Neuronal stem cell (in vitro differentiated cells): ENCODE measurements around the gene DDAH1.
"Not testable (repeated sequence)": the region's sequence is repeated elsewhere in the genome, so short reads cannot be mapped to it uniquely, and the experiment has no call there.

Source experiments
- DNase-seq: peaks from one replicate; pipeline ENCODE4 v3.0.0-alpha.2; 2013; ENCODE audit warnings: low spot score
- H2AFZ ChIP-seq: one replicate; pipeline ENCODE4 v1.6.1; 2013; ENCODE audit warnings: mild to moderate bottlenecking, low read length, inconsistent platforms
- H2AK5ac ChIP-seq: 2 replicates; pipeline ENCODE4 v1.6.1; 2013; ENCODE audit warnings: low read depth, mild to moderate bottlenecking, inconsistent platforms, low read length, moderate library complexity, mixed read lengths
- H2BK120ac ChIP-seq: 2 replicates; pipeline ENCODE4 v1.6.1; 2013; ENCODE audit warnings: low read depth, mild to moderate bottlenecking, inconsistent platforms, low read length, moderate library complexity, mixed read lengths
- H2BK12ac ChIP-seq: one replicate; pipeline ENCODE4 v1.6.1; 2013; ENCODE audit warnings: low read length, inconsistent platforms
- H2BK15ac ChIP-seq: 2 replicates; pipeline ENCODE4 v1.6.1; 2013; ENCODE audit warnings: mild to moderate bottlenecking, low read length, inconsistent platforms, mixed read lengths
- H2BK5ac ChIP-seq: one replicate; pipeline ENCODE4 v1.6.1; 2013; ENCODE audit warnings: inconsistent platforms, mild to moderate bottlenecking, low read length, moderate library complexity
- H3K14ac ChIP-seq: one replicate; pipeline ENCODE4 v1.6.1; 2013; ENCODE audit warnings: low read length, inconsistent platforms
- H3K18ac ChIP-seq: 2 replicates; pipeline ENCODE4 v1.6.1; 2013; ENCODE audit warnings: low read length, inconsistent platforms
- H3K23ac ChIP-seq: 2 replicates; pipeline ENCODE4 v1.6.1; 2013; ENCODE audit warnings: low read depth, mild to moderate bottlenecking, mixed read lengths, low read length, inconsistent platforms; ENCODE audit not compliant: poor library complexity
- H3K27ac ChIP-seq: replicated peaks from 3 replicates; pipeline ENCODE4 v1.5.1; 2013; ENCODE audit warnings: low read length, inconsistent platforms
- H3K27me3 ChIP-seq, 3 experiments: 2 replicates each; pipeline ENCODE4 v1.6.1; 2013; ENCODE audit warnings: low read length in 3 of 3, mild to moderate bottlenecking in 2 of 3, inconsistent platforms in 1 of 3, low read depth in 1 of 3, mixed read lengths in 1 of 3, moderate library complexity in 1 of 3; ENCODE audit not compliant: control insufficient read depth in 3 of 3, insufficient read depth in 3 of 3
- H3K36me3 ChIP-seq, 2 donors: replicated peaks in 1 of 2; 2 replicates each; pipeline ENCODE4 v1.6.1; 2013; ENCODE audit warnings: low read length in 2 of 2; ENCODE audit not compliant: control insufficient read depth in 2 of 2, insufficient read depth in 2 of 2
- H3K4ac ChIP-seq: 2 replicates; pipeline ENCODE4 v1.6.1; 2013; ENCODE audit warnings: inconsistent platforms, mild to moderate bottlenecking, low read length, moderate library complexity
- H3K4me1 ChIP-seq, 2 donors: 1 replicate in 1 of 2; 2 replicates in 1 of 2; pipeline ENCODE4 v1.6.1; 2013; ENCODE audit warnings: low read length in 2 of 2, low read depth in 1 of 2; ENCODE audit not compliant: control insufficient read depth in 2 of 2, insufficient read depth in 1 of 2
- H3K4me2 ChIP-seq: one replicate; pipeline ENCODE4 v1.6.1; 2013; ENCODE audit warnings: mild to moderate bottlenecking, low read length, inconsistent platforms; ENCODE audit not compliant: insufficient read depth, poor library complexity, severe bottlenecking
- H3K4me3 ChIP-seq, 2 donors: 2 replicates each; pipeline ENCODE4 v1.5.1; 2013; ENCODE audit warnings: low read length in 2 of 2, mild to moderate bottlenecking in 2 of 2, inconsistent platforms in 1 of 2, moderate library complexity in 1 of 2
- H3K79me1 ChIP-seq: one replicate; pipeline ENCODE4 v1.6.1; 2013; ENCODE audit warnings: low read depth, mild to moderate bottlenecking, inconsistent platforms, low read length, moderate library complexity
- H3K9ac ChIP-seq: one replicate; pipeline ENCODE4 v1.6.1; 2013; ENCODE audit warnings: mild to moderate bottlenecking, low read depth, low read length, inconsistent platforms; ENCODE audit not compliant: poor library complexity
- H3K9me3 ChIP-seq, 2 donors: replicated peaks in 1 of 2; 2 replicates each; pipeline versions ENCODE3 to v1.6.1; 2013; ENCODE audit warnings: low read length in 2 of 2, mild to moderate bottlenecking in 2 of 2, inconsistent platforms in 1 of 2, low read depth in 1 of 2, mixed read lengths in 1 of 2, moderate library complexity in 1 of 2; ENCODE audit not compliant: control insufficient read depth in 2 of 2, insufficient read depth in 1 of 2
- H4K8ac ChIP-seq: one replicate; pipeline ENCODE4 v1.6.1; 2013; ENCODE audit warnings: low read depth, mild to moderate bottlenecking, inconsistent platforms, low read length, moderate library complexity
- H4K91ac ChIP-seq: one replicate; pipeline ENCODE4 v1.6.1; 2013; ENCODE audit warnings: low read length, low read depth, mild to moderate bottlenecking, inconsistent platforms; ENCODE audit not compliant: poor library complexity
- WGBS, 2 donors: extraction: QIAGEN DNeasy Blood & Tissue Kit; methylation state at CpG; one replicate each; pipeline ENCODE4 v1.1.7; 2013; ENCODE audit warnings: missing lambda C conversion rate in 2 of 2, mixed read lengths in 1 of 2; ENCODE audit not compliant: insufficient read length in 2 of 2, insufficient replicate concordance in 1 of 2; ENCODE audit errors: extremely low coverage in 2 of 2; 5-methylcytosine and 5-hydroxymethylcytosine counted together

The DDAH1 gene

GRCh38 chr1:85473390-85473789 lies 8.4 kb upstream of the DDAH1 start:
- Histone ChIP-seq H3K27ac (no peak overlapping the region), H2BK12ac (no peak overlapping the region), H3K79me1 (no peaks in the 10 kb centered on the region), H3K4me2 (no peak overlapping the region), H3K36me3 (no peaks in the 10 kb centered on the region), H3K27me3 (no peaks in the 10 kb centered on the region), H3K18ac (no peak overlapping the region), H2BK120ac (no peak overlapping the region), H2AK5ac (no peak overlapping the region), H3K4ac (no peak overlapping the region), H3K9me3 (no peaks in the 10 kb centered on the region), H3K4me1 (peaks cover 0 to 6% of the 10 kb centered on the region in 2 donors), H3K9ac (no peak overlapping the region), H4K8ac (no peak overlapping the region), H2BK5ac (no peak overlapping the region), H2BK15ac (no peak overlapping the region), H3K4me3 (no peak overlapping the region), H3K23ac (no peak overlapping the region), H3K14ac (no peak overlapping the region), H2AFZ (peak overlapping the region; percentile 7), H4K91ac (no peak overlapping the region)
- no peak for DNase-seq
- WGBS, 2 donors = no CpG with 5 or more reads among the region's 6 CpGs

GRCh38 chr1:85471558-85471957 lies 6.6 kb upstream of the DDAH1 start:
- DNase-seq = no peak

GRCh38 chr1:85470130-85470529 lies 5.2 kb upstream of the DDAH1 start:
- not testable (repeated sequence) for H3K4me2 ChIP-seq, H4K8ac ChIP-seq, H3K23ac ChIP-seq, H3K79me1 ChIP-seq, H3K27ac ChIP-seq, H2AFZ ChIP-seq, DNase-seq, H2BK15ac ChIP-seq, H3K9me3 ChIP-seq, H3K9ac ChIP-seq, H4K91ac ChIP-seq, H2AK5ac ChIP-seq, H3K4ac ChIP-seq, H3K4me3 ChIP-seq, H3K14ac ChIP-seq, H3K27me3 ChIP-seq, H3K18ac ChIP-seq, H2BK12ac ChIP-seq, H2BK120ac ChIP-seq, H2BK5ac ChIP-seq, H3K36me3 ChIP-seq, H3K4me1 ChIP-seq
- no CpG with 5 or more reads among the region's 2 CpGs for WGBS, 2 donors

More at GRCh38 chr1:85471558-85471957, 6.6 kb upstream of the DDAH1 start:
- Histone ChIP-seq H2AFZ (no peak overlapping the region), H3K4me2 (no peak overlapping the region), H2BK5ac (no peak overlapping the region), H3K4ac (no peak overlapping the region), H2BK120ac (no peak overlapping the region), H4K8ac (no peak overlapping the region), H2AK5ac (no peak overlapping the region), H3K9ac (no peak overlapping the region), H2BK15ac (no peak overlapping the region), H3K23ac (no peak overlapping the region), H3K9me3 (no peaks in the 10 kb centered on the region), H3K4me1 (peaks cover 0 to 6% of the 10 kb centered on the region in 2 donors), H3K27me3 (no peaks in the 10 kb centered on the region), H3K18ac (no peak overlapping the region), H4K91ac (no peak overlapping the region), H3K27ac (no peak overlapping the region), H3K79me1 (no peaks in the 10 kb centered on the region), H3K4me3 (no peak overlapping the region), H3K36me3 (no peaks in the 10 kb centered on the region), H3K14ac (no peak overlapping the region), H2BK12ac (no peak overlapping the region)
- no CpG with 5 or more reads among the region's 1 CpG for WGBS, 2 donors

- no CpG with 5 or more reads among the region's 3 CpGs for WGBS, 2 donors
Observed at GRCh38 chr1:85467929-85468540, 3.1 kb upstream of the DDAH1 start.

More at GRCh38 chr1:85467929-85468540, 3.1 kb upstream of the DDAH1 start:
- no peak for DNase-seq
- no peaks in the 10 kb centered on the region for H3K79me1 ChIP-seq
- H3K4me3 ChIP-seq = no peak overlapping the region
- no peak overlapping the region for H3K4ac ChIP-seq
- H4K91ac ChIP-seq = no peak overlapping the region
- no peak overlapping the region for H3K14ac ChIP-seq
- peaks cover 2 to 4% of the 10 kb centered on the region in 2 donors for H3K4me1 ChIP-seq
- H3K9ac ChIP-seq = no peak overlapping the region
- no peak overlapping the region for H3K18ac ChIP-seq
- H3K9me3 ChIP-seq = no peaks in the 10 kb centered on the region
- no peak overlapping the region for H3K27ac ChIP-seq
- no peak overlapping the region for H2BK15ac ChIP-seq
- H3K36me3 ChIP-seq = no peaks in the 10 kb centered on the region
- peaks cover 0 to 9% (median 0%) of the 10 kb centered on the region in 3 experiments for H3K27me3 ChIP-seq
- no peak overlapping the region for H4K8ac ChIP-seq
- no peak overlapping the region for H2BK120ac ChIP-seq
- H2BK12ac ChIP-seq = no peak overlapping the region
- H2AFZ ChIP-seq = no peak overlapping the region
- no peak overlapping the region for H3K23ac ChIP-seq
- H2BK5ac ChIP-seq = no peak overlapping the region
- no peak overlapping the region for H3K4me2 ChIP-seq
- no peak overlapping the region for H2AK5ac ChIP-seq
